A549 treated with AZD9567 at 1 μM for 4 hours (cell line): ENCODE measurements around the gene TTLL8. TPM values are rescaled to one million over a fixed set of nuclear protein-coding genes. Genes with fewer than 3 reads are reported as not detected.

Experiments used
- total RNA-seq: library from RNA; stranded (reverse); fragments of 200-300 nt; extraction: Qiagen RNA extraction; gene quantifications from 5 replicates; pipeline ENCODE4 v1.2.3, GENCODE V29; 2022; ENCODE audit not compliant: insufficient read depth

TTLL8 gene
- not detected in 5 replicates for total RNA-seq

DNA sequence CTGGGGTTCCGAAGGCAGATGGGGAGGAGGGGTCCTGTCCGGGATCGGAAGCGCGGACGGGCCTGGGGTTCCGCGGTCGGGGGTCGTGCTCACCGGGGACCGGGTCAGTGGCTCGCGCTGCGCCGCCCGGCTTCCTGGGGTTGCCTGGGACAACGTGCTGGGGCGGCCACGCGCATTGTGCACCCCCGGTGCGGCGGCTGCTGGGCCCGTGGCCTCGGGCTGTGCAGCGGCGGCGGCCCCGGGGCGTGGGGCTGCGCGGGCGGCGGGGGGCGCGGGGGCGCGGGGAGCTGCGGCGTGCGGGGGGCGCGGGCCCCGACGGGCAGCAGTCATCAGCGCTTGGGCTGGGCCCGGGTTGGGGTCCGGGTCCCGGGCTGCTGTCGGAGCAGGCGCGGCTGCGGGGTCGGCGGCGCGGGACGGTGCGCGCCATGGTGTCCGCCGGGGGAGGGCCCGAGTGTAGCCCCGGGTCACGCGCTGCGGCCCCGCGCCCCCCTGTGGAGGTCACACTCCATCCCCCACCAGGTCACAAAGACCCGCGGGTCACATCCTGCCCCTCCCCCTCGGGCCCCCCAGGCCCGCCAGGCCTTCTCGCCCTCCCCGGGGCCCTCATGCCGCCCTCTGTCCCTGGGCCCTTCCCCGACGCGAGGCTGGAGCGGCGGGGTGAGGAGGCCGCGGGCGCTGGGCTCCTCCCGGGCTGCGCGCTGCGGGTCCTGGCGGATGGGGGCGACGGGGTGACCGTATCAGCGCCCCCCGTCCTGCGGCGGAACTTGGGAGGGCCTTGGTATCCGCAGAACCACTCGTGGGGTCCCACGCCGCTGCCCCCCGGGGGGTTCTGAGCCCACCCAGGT is at the start of gene TTLL8:
TSS of gene TTLL8 (minus strand) at position 238 of the 845 bp plus-strand sequence.

DNA sequence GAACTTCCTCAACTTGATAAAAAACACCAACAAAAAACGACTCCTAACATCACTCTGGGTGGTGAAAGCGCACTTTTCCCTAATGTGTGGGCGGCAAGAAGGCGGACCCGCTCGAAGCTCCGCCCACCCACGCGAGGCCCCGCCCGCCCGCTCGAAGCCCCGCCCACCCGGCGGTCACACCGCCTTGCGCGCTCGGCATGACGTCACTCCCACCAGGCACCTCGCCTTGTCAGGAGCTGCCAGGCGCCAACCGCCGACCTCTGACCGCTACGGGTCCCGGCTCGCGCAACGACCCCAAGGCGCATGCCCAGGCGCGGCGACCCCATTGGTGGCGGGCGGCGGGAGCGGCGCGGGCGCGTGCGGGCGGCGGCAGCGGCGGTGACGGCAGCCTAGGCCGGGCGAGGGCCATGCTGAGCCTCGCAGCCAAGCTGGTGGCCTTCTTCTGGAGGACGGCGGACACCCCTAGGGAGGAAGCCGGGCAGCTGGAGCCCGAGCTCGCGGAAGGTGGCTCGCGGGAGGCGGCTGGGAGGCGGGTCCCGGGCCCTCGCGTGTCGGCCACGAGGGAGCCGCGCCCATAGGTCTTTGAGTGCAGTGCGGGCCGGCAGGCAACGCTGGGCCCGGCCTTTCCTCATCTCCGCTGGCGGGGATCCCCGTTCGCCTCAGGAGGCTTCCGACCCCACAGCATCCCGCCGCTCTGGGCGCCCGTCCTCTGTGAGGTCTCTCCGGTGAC is 31.7 kb upstream of the TTLL8 start, which contains the start of gene MOV10L1:
TSS of gene MOV10L1 (plus strand) at position 325 of the 730 bp plus-strand sequence. CDS start at position 408, 83 bp downstream.

DNA sequence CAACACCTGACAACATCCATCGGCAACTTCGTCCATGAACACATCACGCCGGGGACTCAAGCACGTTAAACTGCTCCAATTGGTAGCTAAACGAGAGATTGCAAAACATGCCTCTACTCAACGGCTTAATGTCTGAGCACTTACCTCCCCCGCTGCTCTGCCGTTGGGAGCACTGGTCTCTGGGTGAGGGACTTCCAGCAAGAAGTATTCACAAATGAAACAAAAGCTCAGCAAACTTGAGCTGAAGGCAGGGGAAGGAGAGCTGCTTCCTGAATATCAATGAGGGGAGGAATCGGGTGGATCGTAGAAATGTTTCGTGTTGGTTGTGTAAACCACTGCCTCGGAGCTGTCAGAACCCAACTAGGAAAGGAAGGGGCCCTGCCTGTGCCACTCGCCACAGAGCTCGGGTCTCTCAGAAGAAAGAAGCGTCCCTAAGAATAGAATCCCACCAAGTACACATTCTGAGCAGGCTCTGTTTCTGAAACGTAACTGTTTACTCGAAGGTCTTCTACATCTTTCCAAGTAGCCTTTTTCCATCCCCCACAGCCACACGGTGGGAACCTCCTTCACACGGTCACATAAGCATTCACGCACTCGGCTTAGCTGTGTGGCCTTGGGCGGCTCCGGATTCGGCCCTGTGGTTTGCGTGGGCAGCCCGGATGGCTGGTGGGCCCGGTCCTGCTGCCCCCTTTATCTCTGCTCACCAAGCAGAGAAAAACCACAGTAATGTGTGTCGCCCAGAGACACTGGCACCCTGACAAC is 27.3 kb upstream of the TTLL8 start, which contains the start of gene MLC1:
TSS of gene MLC1 (minus strand) at position 216 of the 762 bp plus-strand sequence. CDS start 524 bp downstream, outside the sequence.

DNA sequence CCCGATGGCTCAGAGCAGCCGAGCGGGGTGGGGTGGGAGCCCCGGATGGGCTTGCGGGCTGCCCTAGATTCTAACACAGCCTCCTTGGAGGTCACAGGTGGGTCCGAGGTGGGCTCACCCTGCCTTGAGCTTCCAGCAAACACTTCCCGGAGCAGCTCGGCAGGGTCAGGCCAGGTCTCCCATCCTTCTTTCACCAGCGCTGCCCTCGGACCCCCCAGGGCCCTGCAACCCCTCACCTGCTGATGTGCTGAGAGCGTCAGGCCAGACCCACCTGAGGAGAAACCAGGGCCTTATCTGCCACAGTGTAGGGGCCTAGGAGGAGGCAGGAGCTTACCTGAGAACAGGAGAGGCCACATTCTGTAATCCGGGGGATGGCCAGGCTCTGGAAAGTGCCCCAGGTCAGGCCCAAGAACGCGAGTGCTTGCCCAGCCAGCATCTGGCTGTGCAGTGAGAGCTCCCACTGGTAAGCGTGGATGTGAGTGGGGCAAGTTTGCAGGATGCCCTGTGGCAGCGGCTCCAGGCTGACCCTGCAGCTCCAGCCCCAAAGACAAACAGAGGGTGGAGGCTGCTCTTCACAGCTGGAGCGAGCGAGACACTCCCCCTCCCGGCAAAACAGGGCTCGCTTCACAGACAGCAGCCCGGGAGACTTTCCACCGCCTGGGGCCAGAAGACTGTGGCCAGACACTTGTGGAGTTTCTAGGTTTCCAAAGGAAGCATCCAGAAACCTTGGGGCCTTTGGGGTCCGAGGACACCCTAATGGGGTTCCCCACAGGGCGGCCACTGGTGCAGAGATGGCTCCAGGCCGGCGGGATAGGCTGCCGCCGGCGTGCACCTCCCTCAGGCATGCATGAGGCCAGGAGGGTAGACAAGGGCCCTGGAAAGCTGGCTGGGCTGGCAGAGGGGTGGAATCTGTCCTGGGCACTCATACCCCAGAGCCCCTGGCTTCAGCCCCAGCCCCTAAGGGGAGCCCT is 45.6 kb downstream of the TTLL8 start, which contains the start of gene IL17REL:
TSS of gene IL17REL (minus strand) at position 555 of the 971 bp plus-strand sequence. CDS start at position 436, 119 bp downstream.

Other genes starting within 250 kb of the TTLL8 start
- 14.5 to 18.1 TPM (median 17.2 TPM) in 5 replicates for gene BRD1, start 230.4 kb downstream of the TTLL8 start, total RNA-seq
- 10.7 to 13.0 TPM (median 12.2 TPM) in 5 replicates for gene ZBED4, start 204.5 kb downstream of the TTLL8 start, total RNA-seq
- 9.2 to 11.9 TPM (median 10.0 TPM) in 5 replicates for gene ALG12, start 139.9 kb downstream of the TTLL8 start, total RNA-seq
- 19.1 to 30.5 TPM (median 29.0 TPM) in 5 replicates for gene CRELD2, start 139.7 kb downstream of the TTLL8 start, total RNA-seq
- 27.6 to 74.8 TPM (median 71.5 TPM) in 5 replicates for gene PIM3, start 97.5 kb downstream of the TTLL8 start, total RNA-seq
- gene IL17REL, start 45.5 kb downstream of the TTLL8 start, total RNA-seq, result 0.03 to 0.05 TPM (median 0.04 TPM) in 3 of 5 replicates, not detected in the others
- gene MLC1, start 27.1 kb upstream of the TTLL8 start, total RNA-seq, result not detected in 5 replicates
- gene MOV10L1, start 31.7 kb upstream of the TTLL8 start, total RNA-seq, result not detected in 5 replicates
- gene PANX2, start 112.4 kb upstream of the TTLL8 start, total RNA-seq, result 3.7 to 6.1 TPM (median 5.7 TPM) in 5 replicates
- 22.1 to 36.4 TPM (median 35.5 TPM) in 5 replicates for gene TRABD, start 127.6 kb upstream of the TTLL8 start, total RNA-seq
- gene SELENOO, start 142.7 kb upstream of the TTLL8 start, total RNA-seq, result 9.7 to 22.0 TPM (median 20.0 TPM) in 5 replicates
- 3.7 to 13.2 TPM (median 12.8 TPM) in 5 replicates for gene TUBGCP6, start 186.7 kb upstream of the TTLL8 start, total RNA-seq
- gene HDAC10, start 193.0 kb upstream of the TTLL8 start, total RNA-seq, result 9.1 to 13.8 TPM (median 13.0 TPM) in 5 replicates
- 15.3 to 28.9 TPM (median 26.4 TPM) in 5 replicates for gene MAPK12, start 203.4 kb upstream of the TTLL8 start, total RNA-seq
- 6.2 to 8.0 TPM (median 7.1 TPM) in 5 replicates for gene MAPK11, start 212.1 kb upstream of the TTLL8 start, total RNA-seq
- 113 to 126 TPM (median 115 TPM) in 5 replicates for gene PLXNB2, start 249.3 kb upstream of the TTLL8 start, total RNA-seq